Urinary bladder (tissue), 4 donors: Measurements from ENCODE around the gene TEX13B. TPM values are rescaled to one million over a fixed set of nuclear protein-coding genes. Genes with fewer than 3 reads are reported as not detected.

Experiments used
- DNase-seq: peaks from one replicate; pipeline ENCODE4 v3.0.0-alpha.2; 2015; ENCODE audit errors: extremely low spot score
- H3K27ac ChIP-seq: one replicate; pipeline ENCODE4 v1.5.1; 2013; ENCODE audit warnings: low read depth, mild to moderate bottlenecking, moderate library complexity
- H3K36me3 ChIP-seq: one replicate; pipeline ENCODE4 v1.6.1; 2013; ENCODE audit warnings: mild to moderate bottlenecking, moderate library complexity; ENCODE audit not compliant: insufficient read depth
- H3K4me1 ChIP-seq: one replicate; pipeline ENCODE4 v1.6.1; 2013; ENCODE audit warnings: mild to moderate bottlenecking, moderate library complexity; ENCODE audit not compliant: insufficient read depth
- H3K4me3 ChIP-seq: one replicate; pipeline ENCODE4 v1.5.1; 2013; ENCODE audit warnings: low read depth, low read length
- WGBS: extraction: QIAGEN DNeasy Blood & Tissue Kit; methylation state at CpG from one replicate; pipeline ENCODE4 v1.1.7; 2013; 5-methylcytosine and 5-hydroxymethylcytosine counted together
- polyA plus RNA-seq: library from polyadenylated mRNA; stranded (reverse); fragments of 200-250 nt; gene quantifications from one replicate; pipeline ENCODE4 v1.2.3, GENCODE V29; 2013
- total RNA-seq: library from RNA; depleted of rRNA; stranded (reverse); fragments of >200 nt; gene quantifications from one replicate; pipeline ENCODE4 v1.2.3, GENCODE V29; 2014
- donor health status: healthy with polysubstance abuse.
- donor health status: healthy.

The TEX13B gene, protein sequence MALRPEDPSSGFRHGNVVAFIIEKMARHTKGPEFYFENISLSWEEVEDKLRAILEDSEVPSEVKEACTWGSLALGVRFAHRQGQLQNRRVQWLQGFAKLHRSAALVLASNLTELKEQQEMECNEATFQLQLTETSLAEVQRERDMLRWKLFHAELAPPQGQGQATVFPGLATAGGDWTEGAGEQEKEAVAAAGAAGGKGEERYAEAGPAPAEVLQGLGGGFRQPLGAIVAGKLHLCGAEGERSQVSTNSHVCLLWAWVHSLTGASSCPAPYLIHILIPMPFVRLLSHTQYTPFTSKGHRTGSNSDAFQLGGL
- not detected for total RNA-seq
- not detected for polyA plus RNA-seq

DNA sequence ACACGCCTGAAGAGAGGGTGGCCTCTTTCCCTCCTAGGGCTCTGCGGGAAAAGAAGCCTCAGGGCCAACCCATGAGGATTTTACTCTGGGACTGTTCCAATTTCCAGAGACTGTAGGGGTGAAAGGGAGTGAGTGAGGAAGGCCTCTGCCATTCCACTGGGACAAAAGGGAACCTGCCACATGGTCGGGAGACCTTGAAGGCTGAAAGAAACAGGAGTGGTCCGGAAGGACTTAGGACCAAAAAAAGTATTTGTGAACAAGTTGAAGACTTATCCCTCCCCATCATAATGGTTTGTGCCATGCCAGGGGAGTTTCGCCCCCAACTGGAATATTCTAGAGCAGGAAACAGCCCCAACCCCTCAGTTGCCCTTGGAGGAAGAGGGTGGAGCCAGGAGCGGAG is at the start of gene TEX13B:
Gene TEX13B, minus strand, starts transcription at position 15 of the 400 bp plus-strand sequence. CDS start 243 bp downstream, outside the sequence.
- Histone ChIP-seq H3K36me3 (no peaks in the 10 kb centered on the region), H3K4me3 (no peak within 1 kb of the TSS), H3K4me1 (no peaks in the 10 kb centered on the region), H3K27ac (no peak within 1 kb of the TSS)
- DNase-seq = no peak
- 87% methylated on average over 6 of the region's 6 CpGs for WGBS

DNA sequence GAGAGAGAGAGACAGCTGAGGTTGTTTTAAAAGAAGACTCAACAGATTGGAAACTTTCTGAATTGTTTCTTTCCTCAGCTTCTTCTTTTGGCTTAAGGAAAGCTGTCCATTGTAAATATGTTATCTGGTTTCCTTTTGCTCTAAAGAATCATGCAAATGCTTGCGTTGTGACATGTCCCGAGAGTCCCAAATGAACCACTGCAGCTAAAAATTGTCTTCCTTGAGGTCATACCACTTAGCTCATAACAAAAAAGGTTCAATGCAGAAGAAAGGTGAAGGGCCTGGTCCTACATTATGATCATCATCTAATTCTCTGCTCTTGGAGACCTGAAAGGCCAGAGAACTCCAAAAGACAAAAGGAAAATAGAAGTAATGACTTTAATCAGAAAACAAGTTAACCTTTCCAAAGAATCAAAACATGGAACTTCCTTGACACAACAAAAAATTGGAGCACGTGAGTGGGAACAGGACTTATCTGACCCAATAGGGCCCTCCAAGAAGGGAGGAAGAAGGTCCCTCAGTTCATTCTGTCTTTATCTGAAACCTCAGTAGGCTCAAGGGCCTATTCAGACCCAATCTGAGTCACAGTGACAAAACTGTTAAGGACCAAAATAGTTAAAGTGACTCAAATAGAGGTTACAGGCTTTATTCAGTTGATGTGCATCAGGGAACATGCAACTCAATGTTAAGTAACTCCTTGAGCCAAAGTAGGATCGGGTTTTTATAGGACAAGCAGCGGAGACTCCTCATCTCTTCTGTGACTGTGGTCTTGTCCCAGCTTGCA is 48.0 kb upstream of the TEX13B start:
- Histone ChIP-seq H3K4me1 (no peaks in the 10 kb centered on the region), H3K36me3 (no peaks in the 10 kb centered on the region), H3K27ac (no peak overlapping the region), H3K4me3 (no peak overlapping the region)
- 74% methylated on average over 5 of the region's 5 CpGs for WGBS
- no peak for DNase-seq

DNA sequence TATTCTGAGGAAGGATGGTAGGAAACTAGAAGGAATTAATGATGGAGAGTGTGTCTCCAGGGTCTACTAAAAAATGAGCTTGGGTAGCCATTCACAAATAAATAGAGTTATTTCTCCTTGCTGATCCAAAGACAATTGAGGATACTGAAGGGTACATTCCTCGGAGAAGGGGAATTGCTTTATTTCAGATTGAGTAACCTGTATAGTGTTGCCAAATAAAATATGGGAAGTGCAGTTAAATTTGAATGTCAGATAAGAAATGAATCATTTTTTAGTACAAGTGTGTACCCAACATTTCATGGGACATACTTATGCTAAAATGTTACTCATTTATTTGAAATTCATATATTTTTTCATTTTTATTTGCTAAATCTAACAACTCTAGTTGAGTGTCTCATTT is 46.7 kb upstream of the TEX13B start:
- Histone ChIP-seq H3K4me3 (no peak overlapping the region), H3K36me3 (no peaks in the 10 kb centered on the region), H3K27ac (no peak overlapping the region), H3K4me1 (no peaks in the 10 kb centered on the region)
- WGBS = 82% methylated on average over 1 of the region's 1 CpG
- no peak for DNase-seq

DNA sequence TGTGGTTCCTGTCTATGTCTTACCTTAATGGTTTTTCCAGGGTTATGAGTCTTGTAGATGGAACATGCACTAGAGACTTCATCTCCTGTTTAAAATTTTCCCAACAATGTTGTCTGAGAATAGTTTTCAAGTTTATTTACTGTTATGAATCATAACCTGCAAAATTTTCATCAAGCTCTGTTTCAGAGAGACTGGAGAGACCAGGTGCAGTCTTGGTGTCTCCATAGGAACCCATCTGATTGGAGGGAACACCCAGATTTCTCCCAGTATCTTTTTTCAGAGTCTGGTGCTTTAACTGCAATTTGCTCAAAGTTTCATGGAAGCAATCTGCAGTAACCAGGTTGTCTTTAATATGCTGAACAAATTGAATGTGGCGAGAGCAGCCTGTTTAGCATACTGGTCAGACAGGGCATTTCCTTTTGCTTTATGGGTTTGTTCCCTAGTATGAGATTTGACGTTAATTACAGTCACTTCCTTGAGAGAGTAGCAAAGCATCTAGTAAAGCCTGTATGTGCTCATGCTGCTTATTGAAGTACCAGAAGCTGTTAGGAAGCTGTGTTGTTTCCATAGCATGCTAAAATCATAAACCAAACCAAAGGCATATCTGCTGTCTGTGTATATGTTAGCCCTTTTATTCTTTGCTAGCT is 43.9 kb upstream of the TEX13B start:
- Histone ChIP-seq H3K27ac (no peak overlapping the region), H3K4me1 (no peaks in the 10 kb centered on the region), H3K4me3 (no peak overlapping the region), H3K36me3 (no peaks in the 10 kb centered on the region)
- no peak for DNase-seq
- 57% methylated on average over 2 of the region's 2 CpGs for WGBS

DNA sequence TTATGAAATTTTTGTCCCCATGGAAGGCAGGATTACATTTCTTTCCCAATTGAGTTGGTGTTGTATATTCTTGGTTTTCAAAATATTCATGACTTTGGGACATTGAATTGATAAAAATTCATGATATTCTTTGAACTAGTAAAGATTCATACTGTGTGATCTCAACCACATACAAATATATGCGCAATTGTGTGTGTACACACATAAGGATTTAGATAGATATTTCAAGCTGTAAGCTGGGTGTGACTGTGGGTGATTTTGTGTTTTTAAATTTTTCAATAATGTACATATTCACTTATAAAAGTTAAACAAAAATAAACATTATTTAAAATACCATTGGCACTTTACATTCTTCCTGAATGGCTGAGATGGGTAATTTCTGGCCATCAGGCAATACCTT is 43.2 kb upstream of the TEX13B start:
- no peak for DNase-seq
- Histone ChIP-seq H3K27ac (no peak overlapping the region), H3K36me3 (no peaks in the 10 kb centered on the region), H3K4me1 (no peaks in the 10 kb centered on the region), H3K4me3 (no peak overlapping the region)
- 98% methylated on average over 1 of the region's 1 CpG for WGBS

DNA sequence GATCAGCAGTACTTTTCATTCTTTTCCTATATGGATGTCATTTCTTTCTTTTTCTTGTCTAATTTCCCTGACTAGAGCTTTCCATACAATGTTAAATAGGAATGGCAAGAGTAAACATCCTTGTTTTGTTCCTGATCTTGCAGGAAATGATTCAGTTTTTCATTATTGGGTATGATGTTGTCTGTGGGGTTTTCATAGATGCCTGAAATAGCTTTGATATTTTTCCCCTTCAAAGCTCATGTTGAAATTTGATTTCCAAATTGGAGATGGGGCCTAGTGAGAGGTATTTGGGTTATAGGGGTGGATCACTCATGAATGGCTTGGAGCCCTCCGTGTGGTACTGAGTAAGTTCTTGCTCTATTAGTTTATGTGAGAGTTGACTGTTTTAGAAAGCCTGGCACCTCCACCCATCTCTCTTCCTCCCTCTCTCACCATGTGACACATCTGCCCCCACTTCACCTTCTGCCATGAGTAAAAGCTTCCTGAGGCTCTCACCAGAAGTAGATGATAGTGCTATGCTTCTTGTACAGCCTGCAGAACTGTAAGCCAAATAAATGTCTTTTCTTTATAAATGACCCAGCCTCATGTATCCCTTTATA is 40.4 kb upstream of the TEX13B start:
- 79% methylated on average over 1 of the region's 1 CpG for WGBS

DNA sequence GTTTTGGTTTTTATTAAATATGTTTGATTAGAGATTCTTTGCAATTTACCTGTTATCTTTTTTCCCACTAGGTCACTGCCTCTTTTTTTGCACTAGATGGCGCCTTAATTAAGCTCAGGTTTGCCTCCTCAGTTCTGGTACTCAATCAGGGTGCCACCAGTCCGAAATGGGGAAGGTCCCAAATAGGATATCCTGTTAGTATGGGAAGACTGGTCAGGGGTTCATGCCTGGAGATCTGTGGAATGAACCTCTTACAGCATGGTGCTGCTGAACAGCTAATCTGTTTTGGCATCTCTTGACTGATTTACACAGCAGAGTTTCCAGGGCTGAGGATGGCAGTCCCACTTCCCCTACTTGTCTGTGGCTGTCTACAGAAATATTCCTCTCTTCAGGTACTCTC is 38.5 kb upstream of the TEX13B start:
- Histone ChIP-seq H3K4me1 (no peaks in the 10 kb centered on the region), H3K4me3 (no peak overlapping the region), H3K27ac (no peak overlapping the region), H3K36me3 (no peaks in the 10 kb centered on the region)
- DNase-seq = no peak
- WGBS = 38% methylated on average over 2 of the region's 2 CpGs

More for the DNA sequence above, 40.4 kb upstream of the TEX13B start:
- Histone ChIP-seq H3K4me3 (no peak overlapping the region), H3K36me3 (no peaks in the 10 kb centered on the region), H3K4me1 (no peaks in the 10 kb centered on the region), H3K27ac (no peak overlapping the region)
- no peak for DNase-seq

DNA sequence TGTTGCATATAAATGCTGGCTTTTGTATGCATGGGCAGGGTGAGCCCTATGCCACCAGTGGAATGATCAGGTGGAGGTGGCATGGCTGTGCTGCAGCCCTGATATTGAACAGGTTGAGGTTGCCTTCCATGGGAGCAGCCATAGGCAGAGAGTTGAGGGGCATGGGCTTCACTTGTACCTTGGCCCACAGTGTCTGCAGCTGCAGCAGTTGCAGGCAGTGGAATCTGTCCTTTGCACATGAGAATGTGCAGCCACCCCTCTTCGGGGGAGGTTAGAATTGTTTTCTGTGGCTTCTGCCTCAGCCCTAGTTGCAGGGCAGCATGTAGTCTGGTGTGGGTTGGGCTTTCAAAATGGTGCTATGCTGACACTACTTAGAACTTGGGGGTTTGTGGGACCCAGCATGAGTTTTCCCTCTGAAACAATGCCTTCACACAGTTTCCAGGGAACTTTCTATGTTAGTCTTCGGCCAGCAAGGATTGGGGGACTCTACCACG is 37.3 kb upstream of the TEX13B start:
- Histone ChIP-seq H3K36me3 (no peaks in the 10 kb centered on the region), H3K27ac (no peak overlapping the region), H3K4me1 (no peaks in the 10 kb centered on the region), H3K4me3 (no peak overlapping the region)
- WGBS = 76% methylated on average over 3 of the region's 3 CpGs
- no peak for DNase-seq

DNA sequence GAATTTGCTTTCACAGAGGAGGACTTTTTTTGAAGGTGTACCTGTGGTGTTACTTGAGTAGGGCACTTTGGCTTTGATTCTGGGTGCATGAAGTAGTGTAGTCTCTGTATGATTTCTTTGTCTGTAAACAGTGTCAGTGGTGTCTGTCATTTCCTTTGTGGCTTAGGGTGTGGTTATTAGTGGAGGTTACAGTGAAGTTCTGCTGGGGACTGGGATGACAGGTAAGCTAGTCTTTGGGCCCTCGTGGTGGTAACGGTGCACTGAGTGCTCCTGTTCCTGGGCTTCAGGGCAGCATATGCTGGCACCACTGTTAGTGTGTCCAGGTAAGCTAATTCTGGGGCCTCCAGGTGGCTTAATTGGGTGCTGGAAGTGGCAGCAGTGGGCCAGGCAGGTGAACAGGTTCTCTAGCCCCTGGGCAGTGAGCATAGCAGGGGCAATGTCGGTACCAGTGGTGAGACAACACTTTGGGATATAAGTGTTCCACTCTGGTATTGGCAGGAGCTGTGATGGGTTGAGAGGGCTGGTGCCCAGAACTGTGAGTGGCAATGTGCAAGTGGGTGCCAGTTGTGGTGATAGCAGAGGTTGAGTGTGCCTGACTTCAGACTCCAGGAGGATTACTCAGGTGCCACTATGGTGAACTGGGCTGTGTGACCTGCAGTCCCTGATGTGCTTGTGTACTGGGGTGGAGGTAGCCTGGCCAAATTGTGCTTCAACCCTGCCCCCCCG is 36.6 kb upstream of the TEX13B start:
- no peak for DNase-seq
- WGBS = 82% methylated on average over 4 of the region's 4 CpGs
- Histone ChIP-seq H3K4me3 (no peak overlapping the region), H3K27ac (no peak overlapping the region), H3K4me1 (no peaks in the 10 kb centered on the region), H3K36me3 (no peaks in the 10 kb centered on the region)

DNA sequence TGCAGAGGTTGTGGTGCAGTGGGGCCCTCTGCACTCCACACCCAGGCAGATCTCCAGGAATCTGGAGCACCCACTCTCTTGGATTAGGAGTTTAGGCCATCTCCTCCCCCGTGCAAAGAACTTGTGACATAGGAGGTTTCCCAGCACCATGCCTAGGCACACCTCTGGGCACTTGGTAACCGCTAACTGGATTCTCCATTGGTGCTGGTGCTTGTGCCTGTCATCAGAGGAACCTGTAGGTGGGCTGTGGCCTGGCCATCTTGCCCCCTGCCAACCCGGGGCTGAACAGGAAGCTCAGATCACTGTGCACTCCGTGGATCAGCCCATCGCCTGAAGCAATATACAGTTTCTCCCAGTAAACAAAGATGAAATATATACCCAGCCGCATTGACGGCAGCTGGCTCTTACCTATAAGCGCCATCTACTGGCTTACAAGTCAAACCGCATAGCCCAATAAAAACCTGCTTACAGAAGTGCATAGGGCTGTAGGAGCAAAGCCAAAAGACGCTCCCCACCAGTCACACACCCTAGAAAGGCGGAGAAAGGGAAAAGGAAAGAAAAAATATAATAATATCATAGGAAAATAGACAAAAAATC is 19.1 kb upstream of the TEX13B start:
- DNase-seq = no peak
- Histone ChIP-seq H3K27ac (no peak overlapping the region), H3K4me3 (no peak overlapping the region), H3K36me3 (no peaks in the 10 kb centered on the region), H3K4me1 (no peaks in the 10 kb centered on the region)
- 34% methylated on average over 11 of the region's 11 CpGs for WGBS

DNA sequence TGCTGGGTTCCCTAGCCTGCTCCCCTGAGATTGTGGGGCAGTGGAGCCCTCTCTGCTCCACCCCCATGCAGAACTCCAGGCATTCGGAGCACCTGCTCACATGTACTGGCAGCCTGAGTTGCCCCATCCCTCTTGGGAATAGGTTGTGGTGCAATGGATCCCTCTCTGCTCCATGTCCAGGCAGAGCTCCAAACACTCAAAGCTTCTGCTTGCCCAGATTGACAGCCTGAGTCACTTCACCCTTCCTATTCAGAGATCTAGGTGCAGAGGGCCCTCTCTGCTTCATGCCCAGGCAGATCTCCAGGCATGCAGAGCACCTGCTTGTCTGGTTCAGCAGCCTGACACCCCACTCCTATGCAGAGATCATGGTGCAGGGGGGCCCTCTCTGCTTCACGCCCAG is 18.6 kb upstream of the TEX13B start:
- DNase-seq = no peak
- H3K27ac ChIP-seq = no peak overlapping the region
- no peak overlapping the region for H3K4me3 ChIP-seq
- no peaks in the 10 kb centered on the region for H3K36me3 ChIP-seq
- no peaks in the 10 kb centered on the region for H3K4me1 ChIP-seq
- WGBS = 77% methylated on average over 2 of the region's 2 CpGs

DNA sequence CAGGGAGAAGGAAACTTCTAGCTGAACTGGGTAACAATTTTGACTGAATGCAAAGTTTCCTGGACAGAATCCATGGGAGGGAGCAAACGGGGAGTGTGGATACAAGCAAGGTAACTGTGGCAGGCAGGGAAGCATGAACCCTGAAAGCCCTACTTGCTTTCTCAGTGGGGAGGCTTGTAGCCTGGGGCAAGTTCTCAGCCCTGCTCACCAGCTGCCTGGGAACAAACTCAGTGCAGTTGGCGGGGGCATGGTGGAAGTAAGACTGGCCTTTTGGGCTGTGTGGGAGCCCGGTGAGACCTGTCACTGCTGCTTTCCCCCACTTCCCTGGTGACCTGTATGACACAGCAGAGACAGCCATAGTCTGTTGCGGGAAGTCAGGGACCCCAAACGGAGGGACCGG is 14.0 kb upstream of the TEX13B start:
- no peak for DNase-seq
- WGBS = 76% methylated on average over 6 of the region's 6 CpGs
- Histone ChIP-seq H3K4me3 (no peak overlapping the region), H3K36me3 (no peaks in the 10 kb centered on the region), H3K4me1 (no peaks in the 10 kb centered on the region), H3K27ac (no peak overlapping the region)

DNA sequence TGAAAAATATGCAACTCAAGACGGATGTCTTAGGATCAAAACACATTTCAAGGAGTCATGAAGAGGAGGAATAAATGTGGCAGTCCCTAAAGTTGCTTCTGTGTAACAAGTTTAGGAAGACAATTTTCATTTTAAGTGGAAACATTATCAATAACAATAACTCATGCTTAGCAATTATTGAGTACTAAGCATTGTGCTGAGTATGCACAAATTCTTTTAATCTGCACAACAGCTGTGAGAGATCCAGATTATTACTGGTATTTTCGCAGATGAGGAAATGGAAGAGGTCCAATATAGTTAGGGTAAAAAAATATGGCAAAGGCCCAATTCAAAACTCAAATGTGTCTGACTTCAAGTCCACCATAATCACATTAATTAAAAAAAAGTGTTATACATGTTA is 2.9 kb upstream of the TEX13B start:
- Histone ChIP-seq H3K27ac (no peak overlapping the region), H3K4me3 (no peak overlapping the region), H3K4me1 (no peaks in the 10 kb centered on the region), H3K36me3 (no peaks in the 10 kb centered on the region)
- WGBS = 56% methylated on average over 2 of the region's 2 CpGs
- no peak for DNase-seq
